ENCODE results near the gene LRRC27. TPM values are rescaled to one million over a fixed set of nuclear protein-coding genes. Genes with fewer than 3 reads are reported as not detected.

The LRRC27 gene
- total RNA-seq, 1 donor from 2014 or later: 3.8 TPM

DNA sequence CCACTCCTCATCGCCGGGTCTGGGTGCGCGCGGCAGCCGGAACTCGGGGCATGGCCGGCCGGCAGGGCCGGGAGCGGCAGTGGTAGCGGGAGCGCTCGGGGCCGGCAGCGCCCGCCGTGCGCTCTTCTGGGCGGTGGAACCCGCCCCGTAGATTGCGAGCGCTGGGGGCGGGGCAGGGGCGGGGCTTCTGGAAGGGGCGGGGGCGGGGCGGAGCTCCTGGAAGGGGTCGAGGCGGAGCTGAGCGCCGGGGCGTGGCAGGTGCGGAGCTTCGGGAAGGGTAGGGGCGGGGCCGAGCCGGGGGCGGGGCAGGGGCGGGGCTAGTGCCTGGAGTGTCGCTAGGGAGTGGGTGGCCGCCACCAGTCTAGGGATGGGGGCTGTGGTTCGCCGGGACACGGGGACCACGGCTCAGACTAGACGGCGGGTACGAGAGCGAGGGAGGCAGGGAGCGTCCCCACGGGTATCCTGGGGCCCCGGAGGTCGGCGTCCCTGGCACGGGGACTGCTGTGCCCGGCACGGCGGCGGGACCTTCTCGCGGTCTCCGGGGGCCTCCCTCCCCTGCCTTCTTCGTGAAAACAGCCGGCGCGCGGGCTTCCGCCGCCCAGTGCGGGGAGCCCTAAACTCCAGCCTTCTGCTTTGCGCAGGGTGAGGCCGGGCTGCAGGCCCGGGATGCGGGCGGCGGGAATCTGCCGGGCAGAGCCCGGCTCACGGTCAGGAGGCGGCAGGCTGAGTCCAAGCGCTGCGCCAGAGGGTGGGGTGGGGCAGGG is 24.0 kb upstream of the LRRC27 start, which contains the start of gene STK32C:
Gene STK32C, minus strand, starts transcription at position 128 of the 764 bp plus-strand sequence. Its CDS starts 117 bp downstream, at position 11.
- Histone ChIP-seq H3K27ac (replicated peaks) (peak within 1 kb of the TSS; percentile 77), H3K27me3 (ENCODE audit: low read depth) (no peaks in the 10 kb centered on the region), H3K4me1 (peaks cover 22% of the 10 kb centered on the region), H3K9me3 (replicated peaks) (no peaks in the 10 kb centered on the region), H3K4me3 (peak within 1 kb of the TSS; percentile 84), H3K36me3 (no peaks in the 10 kb centered on the region)
- TF ChIP-seq CTCF (IDR thresholded peaks at IDR 0.05; ENCODE audit: borderline replicate concordance): no peak
- peak; percentile 93 for DNase-seq
- intact Hi-C loops (cut with micrococcal nuclease): no loop called here

- Histone ChIP-seq H3K4me3 (peak overlapping the region; percentile 84), H3K36me3 (no peaks in the 10 kb centered on the region), H3K4me1 (peaks cover 22% of the 10 kb centered on the region), H3K27ac (replicated peaks) (peak overlapping the region; percentile 77), H3K9me3 (replicated peaks) (peaks cover under 1% of the 10 kb centered on the region), H3K27me3 (ENCODE audit: low read depth) (no peaks in the 10 kb centered on the region)
- no peak for DNase-seq
- TF ChIP-seq CTCF (IDR thresholded peaks at IDR 0.05; ENCODE audit: borderline replicate concordance): no peak
- intact Hi-C loops (cut with micrococcal nuclease): no loop called here
These were observed 23.2 kb upstream of the LRRC27 start for GRCh38 chr10:132308587-132309470.

DNA sequence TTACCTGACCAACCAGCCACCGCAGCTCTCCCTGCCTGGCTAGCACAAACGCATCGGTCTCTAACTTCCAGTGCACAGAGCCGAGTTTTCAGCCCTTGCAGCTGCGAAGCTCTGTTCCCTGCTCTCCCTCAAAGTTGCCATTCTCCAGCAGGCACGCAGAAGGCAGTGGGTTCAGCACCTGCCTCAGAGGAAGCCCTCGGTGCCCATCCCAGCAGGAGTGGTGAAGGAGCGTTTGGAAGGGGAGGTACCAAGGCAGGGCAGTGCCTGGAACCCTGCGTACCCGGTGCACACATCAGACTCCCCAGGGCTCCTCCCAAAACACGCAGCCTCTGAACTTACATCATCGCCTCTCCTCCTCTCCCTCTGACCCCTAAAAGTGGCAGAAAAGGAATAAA is 22.5 kb upstream of the LRRC27 start:
- H3K27me3 ChIP-seq (ENCODE audit: low read depth): no peaks in the 10 kb centered on the region
- peaks cover 7% of the 10 kb centered on the region for H3K9me3 ChIP-seq (replicated peaks)
- H3K4me3 ChIP-seq: no peak overlapping the region
- no peak overlapping the region for H3K27ac ChIP-seq (replicated peaks)
- no peak for TF ChIP-seq CTCF (IDR thresholded peaks at IDR 0.05; ENCODE audit: borderline replicate concordance)
- DNase-seq: no peak
- intact Hi-C loops (cut with micrococcal nuclease): no loop called here
- H3K4me1 ChIP-seq: peaks cover 22% of the 10 kb centered on the region
- no peaks in the 10 kb centered on the region for H3K36me3 ChIP-seq

DNA sequence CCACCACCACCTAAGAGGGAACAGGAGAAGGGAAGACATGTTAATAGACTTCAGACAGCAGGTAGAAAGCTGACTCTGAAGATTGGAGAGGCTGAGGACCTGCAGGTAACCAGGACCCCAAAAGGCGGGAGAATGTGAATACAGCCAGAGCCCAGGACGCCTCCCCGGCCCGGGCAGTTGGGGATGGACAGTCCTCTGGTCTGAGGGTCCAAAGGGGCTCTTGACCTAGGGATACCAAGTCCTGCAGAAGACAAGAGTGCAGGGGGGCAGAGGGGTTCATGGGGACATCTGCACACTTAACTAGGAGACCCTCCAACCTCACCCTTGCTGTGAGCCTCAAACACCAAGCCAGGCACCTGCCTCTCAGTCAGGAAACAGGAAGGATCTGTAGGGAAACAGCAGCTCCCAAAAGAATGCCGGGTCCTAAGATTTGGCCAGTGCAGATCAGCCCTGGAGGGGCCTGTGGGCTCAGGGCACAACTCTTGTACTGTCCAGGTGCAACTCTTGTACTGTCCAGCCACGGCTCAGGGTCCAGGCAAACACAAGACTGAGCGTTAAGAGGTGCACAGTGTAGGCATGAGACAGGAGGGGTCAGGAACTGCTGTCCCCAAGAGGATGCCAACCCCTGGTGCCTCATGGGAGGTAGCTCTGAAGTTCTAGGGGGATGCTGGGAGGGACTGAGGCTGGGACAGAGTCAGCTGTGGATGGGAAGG is 22.0 kb upstream of the LRRC27 start:
- Histone ChIP-seq H3K36me3 (no peaks in the 10 kb centered on the region), H3K4me1 (peaks cover 22% of the 10 kb centered on the region), H3K9me3 (replicated peaks) (peaks cover 9% of the 10 kb centered on the region), H3K4me3 (no peak overlapping the region), H3K27me3 (ENCODE audit: low read depth) (no peaks in the 10 kb centered on the region), H3K27ac (replicated peaks) (no peak overlapping the region)
- intact Hi-C loops (cut with micrococcal nuclease): no loop called here
- DNase-seq: no peak
- TF ChIP-seq CTCF (IDR thresholded peaks at IDR 0.05; ENCODE audit: borderline replicate concordance): no peak

DNA sequence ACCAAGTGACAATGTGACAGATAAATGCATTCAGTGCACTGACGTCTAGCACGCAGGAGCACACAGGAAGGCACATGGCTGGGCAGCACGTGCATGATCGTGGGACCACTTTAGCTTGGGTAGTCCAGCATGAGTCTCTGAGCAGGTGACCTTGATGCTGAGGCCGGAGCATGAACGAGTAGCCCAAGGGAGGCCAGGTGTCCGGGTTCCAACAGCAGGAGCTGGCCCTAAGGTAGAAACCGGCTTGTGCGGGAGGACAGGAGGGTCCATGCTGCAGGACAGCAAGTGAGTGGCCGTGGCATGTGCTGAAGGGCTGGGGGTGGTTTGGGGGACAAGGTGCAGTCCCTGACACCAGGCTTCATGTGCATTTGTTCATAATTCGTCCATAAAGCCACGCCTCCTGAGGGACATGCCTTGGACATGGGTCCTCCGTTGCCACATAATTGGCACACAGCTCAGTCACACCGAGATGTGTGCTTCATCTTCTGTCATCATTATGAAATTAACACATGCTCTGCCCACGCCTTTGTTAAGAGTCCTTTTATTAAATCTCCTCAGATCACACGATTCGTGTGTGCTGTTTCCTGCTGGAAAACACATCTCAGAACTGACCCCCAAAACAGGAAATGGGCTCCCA is 21.2 kb upstream of the LRRC27 start:
- Histone ChIP-seq H3K4me3 (no peak overlapping the region), H3K9me3 (replicated peaks) (peaks cover 9% of the 10 kb centered on the region), H3K27ac (replicated peaks) (no peak overlapping the region), H3K4me1 (peaks cover 22% of the 10 kb centered on the region), H3K27me3 (ENCODE audit: low read depth) (no peaks in the 10 kb centered on the region), H3K36me3 (no peaks in the 10 kb centered on the region)
- intact Hi-C loops (cut with micrococcal nuclease): no loop called here
- DNase-seq: no peak
- no peak for TF ChIP-seq CTCF (IDR thresholded peaks at IDR 0.05; ENCODE audit: borderline replicate concordance)
